OCI-LY3 (cell line): ENCODE data around the gene STARD5.

Experiments
- CTCF ChIP-seq: fragments of 200-600, 300-600 bp; sonication (generic); IDR thresholded peaks from 2 replicates; pipeline ENCODE4 v1.5.1; 2014; ENCODE audit warnings: antibody characterized with exemption, low read length, low read depth
- EZH2phosphoT487 ChIP-seq: fragments of 200-600 bp; shearing (Covaris generic); IDR thresholded peaks from 2 replicates; pipeline ENCODE4 v1.6.1; 2018; ENCODE audit warnings: antibody characterized with exemption, mixed run types, low read depth

DNA sequence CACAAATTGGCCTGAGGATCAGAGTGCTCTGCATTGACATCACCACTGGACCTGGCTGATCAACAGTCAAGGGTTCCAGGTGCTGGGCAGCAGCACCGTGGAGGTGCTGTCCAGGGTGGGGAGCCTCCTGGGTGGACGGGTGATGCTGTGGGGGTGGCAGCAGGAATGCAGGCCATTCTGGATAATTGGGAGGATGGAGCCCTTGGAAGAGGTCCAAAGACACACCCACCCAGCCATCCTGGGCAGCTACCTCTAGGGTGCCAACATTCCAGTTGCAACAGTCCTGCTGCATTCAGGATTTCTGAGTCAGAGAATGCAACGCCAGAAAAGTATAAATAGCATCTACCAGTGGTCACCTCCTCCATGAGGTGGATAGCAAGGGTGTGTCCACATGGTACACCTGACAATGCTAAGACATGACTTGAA, 26.8 kb downstream of the STARD5 start:
- TF ChIP-seq CTCF, result no peak
- TF ChIP-seq EZH2phosphoT487, result no peak
